Activated CD4-positive, alpha-beta T cell treated with anti-CD3 and anti-CD28 coated beads, Interleukin-2, amount 50 U/mL, for 1 hour (primary cell): Measurements from ENCODE around the gene KCNJ1.

Source experiments
- DNase-seq: peaks from one replicate; pipeline ENCODE4 v3.0.0-alpha.2; 2020

Gene KCNJ1

DNA sequence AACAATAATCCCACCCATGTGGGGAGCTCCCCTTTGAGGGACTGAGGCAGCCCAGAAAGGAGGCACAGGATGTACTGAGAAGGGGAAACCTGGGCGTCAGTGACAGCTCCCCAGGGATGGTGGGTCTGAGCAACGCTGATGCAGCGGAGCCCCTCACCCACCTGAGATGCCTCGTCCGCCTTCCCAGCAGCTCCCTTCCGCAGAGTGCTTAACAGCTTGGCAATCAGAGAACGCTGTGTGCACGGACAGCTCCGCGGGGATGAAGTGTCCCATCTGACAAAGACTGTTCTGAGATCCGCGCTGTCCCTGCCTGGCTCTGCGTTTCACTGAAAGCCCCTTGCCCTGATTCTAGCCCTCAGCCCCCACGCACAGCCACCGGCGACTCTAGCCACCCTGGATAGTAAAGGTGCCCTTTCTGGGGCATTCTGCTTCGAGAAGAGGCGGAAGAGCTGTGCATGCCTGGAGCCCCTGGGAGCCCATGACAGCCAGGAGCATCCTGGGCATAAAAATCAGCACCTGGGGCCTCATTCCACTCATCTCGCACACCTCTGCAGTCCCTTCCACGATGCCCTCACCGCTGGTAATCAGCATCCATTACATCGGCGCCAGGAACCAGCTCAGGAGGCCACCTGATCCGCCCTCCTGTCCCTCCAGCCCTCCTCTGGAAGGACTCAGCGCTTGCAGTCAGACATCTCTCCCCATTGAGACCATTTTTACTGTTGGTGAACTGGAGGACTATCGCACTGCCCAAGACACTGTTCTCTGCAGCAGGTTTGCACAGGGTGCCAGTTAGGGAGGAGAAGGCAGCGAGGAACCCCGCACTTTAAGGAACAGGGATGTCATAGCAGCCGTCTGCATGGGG, 34.8 kb upstream of the KCNJ1 start:
- DNase-seq = no peak

DNA sequence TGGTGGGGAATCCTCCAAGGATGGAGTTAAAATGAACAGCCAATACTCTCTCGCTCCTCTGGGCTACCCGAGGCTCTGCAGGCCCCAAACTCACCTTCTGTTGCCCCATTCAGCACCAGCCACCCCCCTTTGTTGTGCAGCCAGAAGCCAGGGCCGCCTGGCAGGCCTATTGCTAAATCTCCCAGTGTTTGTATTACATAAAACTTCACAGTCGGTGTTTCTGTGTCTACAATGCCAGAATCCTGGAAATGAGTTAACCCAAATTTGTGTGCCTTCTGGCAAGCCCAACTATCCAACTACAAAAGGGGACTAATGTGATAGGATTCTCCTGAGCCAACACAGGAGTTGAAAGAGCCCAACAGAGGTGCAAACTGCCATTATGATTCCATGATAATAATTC, 33.4 kb upstream of the KCNJ1 start:
- DNase-seq = no peak

DNA sequence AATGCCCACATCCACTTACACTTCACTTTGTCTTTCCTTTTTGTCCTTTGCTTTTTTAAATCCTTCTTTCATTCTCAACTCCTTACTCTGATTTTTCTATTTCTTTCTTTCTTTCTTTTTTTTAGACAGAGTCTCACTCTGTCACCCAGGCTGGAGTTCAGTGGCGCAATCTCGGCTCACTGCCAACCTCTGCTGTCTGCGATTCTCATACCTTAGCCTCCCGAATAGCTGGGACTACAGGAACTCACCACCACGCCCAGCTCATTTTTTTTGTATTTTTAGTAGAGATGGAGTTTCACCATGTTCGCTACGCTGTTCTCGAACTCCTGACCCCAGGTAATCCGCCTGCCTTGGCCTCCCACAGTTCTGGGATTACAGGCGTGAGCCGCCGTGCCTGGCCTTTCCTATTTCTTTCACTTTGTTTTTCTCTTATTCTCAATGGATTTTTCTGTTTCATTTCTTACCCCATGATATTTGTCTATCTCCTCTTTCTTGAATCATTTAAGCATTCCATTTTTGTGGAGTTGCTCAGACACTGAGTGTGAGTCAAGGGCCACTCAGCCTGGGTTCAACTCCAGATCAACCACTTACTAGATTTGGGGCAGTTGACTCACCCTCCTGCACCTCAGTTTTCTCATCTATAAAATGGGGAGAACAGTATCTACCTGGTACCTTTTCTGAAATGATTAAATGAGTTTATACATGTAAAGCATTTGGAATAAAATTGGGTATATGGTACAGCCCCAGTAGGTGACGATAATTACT, 31.7 kb upstream of the KCNJ1 start:
- DNase-seq = no peak

DNA sequence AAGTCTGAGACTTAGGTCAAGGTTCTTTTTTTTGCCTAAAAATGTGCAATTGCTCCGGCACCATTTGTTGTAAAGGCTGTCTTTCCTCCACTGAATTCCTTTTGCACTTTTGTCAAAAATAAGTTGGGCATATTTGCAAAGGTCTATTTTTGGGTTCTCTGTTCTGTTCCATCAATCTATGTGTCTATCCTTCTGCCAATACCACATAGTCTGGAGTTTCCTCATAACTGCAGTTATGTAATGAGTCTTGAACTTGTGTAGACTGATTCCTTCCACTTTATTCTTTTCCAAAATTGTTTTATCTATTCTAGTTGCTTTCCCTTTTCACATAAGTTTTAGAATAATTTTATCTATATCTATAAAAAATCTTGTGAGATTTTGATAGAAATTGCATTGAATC, 30.7 kb upstream of the KCNJ1 start:
- no peak for DNase-seq

DNA sequence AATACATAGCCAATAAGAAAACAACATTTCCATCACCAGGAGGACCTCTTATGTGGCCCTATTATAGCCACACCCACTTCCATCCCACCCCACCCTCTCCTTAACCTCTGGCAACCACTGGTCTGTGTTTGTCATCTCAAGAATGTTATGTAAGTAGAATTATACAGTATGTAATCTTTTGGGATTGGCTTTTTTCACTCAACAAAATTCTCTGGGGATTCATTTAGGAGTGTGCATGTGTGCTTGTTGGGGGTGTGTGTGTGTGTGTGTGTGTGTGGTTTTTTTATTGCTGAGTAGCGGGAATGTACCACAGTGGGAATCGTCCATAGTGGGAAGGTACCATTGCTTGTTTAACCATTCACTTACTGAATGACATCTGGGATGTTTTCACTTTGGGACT, 29.3 kb upstream of the KCNJ1 start:
- no peak for DNase-seq

DNA sequence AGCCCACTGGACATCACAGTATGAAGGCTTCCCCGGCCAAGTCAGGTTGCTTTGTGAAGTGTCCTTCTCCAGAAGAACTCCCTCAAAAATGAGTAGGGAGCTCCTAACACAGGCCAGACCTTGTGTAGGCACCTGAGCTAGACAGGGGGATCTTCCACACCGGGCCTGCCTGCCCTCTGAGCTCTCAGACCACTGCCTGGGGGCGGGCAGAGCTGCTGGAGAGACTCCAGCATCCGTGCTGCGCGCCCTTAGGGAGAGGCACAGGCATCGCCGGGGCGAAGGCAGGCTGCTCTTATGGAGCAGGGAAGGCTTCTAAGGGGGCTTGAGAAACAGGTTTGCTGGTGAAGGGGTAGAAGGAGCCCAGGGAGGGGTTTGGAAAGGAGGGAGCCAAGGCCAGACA, 28.4 kb upstream of the KCNJ1 start:
- DNase-seq = no peak

DNA sequence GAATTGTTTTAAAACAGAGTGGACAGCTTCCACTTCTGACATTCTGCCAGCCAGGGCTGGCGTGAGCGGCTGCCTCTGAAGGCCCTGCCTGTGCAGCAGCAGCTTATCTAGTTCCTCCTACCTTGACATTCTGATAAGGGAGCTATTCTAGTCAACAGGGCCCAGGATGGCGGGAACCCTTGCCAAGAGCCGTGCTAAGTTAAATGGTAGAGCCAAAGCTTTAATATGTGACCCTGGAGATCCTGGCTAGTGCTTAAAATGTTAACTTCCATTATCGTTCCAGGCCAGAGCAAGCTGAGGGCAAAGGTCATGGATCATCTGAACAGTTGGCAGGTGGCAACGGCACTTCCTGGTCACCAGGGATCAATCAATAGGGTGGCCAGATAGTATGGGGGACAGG, 27.6 kb upstream of the KCNJ1 start:
- DNase-seq = no peak

DNA sequence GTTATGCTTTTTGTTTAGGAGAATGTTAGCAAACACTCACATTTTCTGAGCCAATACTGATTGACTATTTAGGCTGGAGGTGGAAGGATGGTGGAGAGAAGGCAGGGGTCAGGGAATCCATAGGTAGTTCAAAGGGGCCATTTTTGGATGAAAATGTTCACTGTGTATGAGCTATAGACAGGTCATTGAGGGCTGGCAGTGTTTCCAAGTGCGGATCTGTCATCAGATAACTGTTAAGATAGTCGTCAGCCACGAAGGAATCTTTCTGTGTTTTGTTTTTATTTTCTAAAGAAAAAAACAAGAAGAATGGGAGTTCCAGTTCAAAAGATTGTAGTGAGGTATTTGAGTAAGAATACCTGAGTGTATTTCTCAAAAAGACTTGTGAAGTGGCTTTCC, 27.2 kb upstream of the KCNJ1 start:
- no peak for DNase-seq

DNA sequence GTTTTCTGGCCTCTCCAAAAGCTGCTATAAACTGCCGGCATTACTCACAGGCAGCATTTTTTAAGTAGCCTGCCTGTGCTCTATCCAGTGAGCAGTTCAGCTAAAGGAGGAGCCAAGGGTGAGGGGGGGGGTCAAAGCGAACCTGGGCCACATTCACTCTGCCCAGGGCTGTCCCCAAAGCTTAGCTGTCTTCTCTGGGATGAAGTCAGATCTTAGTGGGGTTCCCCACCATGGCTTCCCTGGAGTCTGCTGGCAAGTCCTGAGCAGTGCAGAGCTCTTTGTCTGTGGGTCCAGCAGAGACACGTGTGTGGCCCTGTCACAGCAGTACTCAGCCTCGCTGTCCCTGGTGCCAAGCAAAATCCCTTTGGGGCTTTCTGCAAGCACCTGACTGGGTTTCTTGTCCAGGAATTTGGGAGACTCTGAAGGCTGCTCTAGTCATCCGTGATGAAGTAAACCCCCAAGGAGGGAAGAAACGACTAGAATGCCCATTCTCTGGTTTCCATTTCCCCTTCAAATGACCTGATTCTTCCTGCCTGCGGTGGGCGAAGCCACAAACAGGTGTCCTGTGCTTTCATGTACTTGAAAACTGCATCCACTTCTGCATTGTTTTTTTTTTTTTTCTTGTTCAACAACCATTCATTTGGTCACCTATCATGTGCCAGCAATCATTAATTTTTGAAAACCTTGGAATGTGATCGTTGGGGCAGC, 26.6 kb upstream of the KCNJ1 start:
- DNase-seq = no peak

DNA sequence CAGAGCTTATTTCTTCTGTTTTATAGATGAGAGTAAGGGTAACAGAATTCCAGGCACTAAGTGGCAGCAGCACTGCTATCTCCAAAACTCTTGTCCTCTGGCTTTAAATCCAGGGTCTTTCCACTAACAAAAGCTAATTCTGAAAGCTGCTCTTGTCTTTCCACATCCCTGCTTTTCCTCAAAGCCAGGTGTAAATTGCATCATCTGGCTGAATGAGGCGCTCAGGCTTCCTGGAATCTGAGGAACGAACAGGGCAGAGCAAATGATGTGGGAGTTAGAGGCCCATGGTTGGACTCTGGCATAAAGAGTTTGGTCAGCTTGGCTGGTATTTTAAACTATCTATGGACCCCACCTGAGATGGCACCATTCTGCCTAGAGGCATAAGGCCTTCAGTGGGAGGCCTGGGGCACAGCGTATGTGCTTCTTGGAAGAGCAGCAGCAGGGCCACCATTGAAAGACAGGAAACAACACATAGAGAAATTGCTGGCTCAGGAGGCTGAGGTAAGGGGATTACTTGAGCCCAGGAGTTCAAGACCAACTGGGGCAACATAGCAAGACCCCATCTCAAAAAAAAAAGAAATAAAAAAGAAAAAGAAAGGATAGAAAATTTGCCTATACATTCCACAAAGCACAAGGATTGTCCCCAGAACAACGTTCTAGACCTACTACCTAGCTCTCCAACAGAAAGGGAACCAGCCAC, 25.9 kb upstream of the KCNJ1 start:
- DNase-seq = no peak

DNA sequence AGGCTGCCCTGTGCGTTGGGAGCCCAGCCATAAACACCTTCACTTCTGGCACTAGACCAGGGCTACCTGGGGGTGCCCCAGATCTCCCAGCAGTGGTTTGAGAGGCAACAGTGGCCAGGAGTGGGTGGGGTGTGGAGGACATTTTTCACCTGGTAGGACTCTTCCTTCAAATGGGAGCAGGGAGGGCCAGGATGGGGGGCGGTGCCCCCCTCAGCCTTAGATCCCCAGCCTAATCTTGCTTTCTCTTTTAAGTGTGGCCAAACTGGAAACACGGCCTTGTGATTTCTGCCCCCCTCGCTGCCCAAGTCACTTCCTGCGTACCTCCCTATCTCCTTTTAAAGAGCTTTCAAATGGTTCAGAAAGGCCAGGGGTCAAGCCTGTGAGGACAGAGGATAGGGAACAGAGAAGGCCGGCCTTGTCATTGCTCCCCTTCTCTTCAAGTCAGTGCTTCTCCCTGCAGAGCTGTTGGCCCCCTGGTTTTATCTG, 24.9 kb upstream of the KCNJ1 start:
- no peak for DNase-seq

DNA sequence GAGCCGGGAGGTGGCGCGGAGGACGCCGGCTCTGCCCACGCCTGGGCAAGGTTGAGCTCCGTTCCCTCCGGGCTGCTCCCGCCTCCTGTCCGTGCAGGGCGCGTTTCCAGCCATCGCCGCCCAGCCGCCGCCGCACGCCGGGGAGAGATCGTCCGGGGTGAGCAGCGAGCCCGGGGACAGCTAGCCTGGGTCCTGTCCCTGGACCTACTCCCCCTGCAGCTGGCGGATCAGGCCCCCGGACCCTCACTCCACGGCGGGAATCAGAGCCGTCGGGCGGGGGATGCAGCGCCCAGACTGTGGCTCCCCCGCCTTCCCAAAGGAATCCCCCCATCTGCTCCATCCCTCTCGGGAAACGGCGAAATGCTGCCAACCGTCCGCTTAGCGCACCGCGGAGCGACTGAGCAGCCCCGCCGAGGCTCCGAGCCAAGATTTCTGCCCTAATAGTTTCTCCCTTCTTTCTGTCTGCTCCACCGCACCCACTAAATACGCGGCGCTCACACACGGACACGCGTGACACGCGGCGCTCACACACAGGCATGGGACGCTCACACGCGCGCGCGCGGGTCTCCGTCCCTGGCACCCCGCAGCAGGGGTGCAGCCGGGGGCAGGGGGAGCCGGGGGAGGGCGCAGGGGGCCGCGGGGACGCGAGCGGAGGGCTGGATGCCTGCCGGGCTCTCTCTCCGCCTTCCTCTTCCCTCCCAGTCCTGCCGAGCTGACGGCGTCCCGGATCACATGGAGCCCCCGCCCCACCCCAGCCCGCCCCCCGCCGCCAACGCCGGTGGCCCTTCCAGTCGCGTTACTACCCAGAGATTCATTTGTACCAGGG, 23.7 kb upstream of the KCNJ1 start, which contains the start of gene KCNJ5:
KCNJ5 (plus strand) TSS at position 814 of the 826 bp plus-strand sequence. CDS start 19,918 bp downstream, outside the sequence.
- DNase-seq = no peak

DNA sequence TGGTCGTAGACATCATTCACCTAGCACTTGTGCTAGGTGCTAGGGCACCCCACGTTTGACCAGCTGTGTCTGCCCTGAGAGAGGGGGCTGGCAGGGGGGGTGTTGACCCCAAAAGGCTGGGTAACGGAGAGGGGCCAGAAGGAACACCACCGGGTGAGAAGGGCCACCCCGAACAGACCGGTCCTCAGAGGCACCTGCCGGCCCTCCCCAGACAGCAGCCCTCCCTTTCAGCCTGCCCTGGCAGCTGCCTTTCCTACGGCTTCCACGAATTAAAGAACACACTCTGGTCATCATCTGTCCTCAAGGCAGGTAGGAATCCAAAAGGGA, 23.1 kb upstream of the KCNJ1 start:
- no peak for DNase-seq

DNA sequence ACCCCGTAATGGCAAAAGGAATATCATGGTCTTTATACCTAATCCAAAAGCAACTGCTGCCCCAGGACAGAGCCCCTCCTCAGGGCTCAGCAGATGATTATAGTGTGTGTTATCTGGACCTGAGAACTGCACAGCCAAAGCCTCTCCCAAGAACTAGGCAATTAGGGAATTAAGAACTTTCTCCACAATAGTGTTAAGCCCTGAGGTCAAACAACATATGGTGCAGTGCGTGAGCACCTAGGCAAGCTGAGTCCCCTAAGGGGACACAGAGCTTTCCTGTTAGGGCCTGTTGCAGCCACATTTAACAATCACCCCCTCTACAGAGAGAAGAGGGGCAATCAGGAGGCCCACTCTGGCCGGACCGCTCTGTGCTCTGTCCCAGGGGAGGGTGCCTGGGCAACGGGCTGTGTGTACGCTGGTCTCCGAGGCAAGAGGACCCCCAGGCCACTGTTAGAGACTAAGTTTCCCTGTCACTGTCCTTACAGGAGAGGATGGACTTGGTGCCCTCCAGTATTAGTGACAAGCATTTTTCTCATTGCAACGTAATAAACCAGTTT, 22.6 kb upstream of the KCNJ1 start:
- DNase-seq = no peak

DNA sequence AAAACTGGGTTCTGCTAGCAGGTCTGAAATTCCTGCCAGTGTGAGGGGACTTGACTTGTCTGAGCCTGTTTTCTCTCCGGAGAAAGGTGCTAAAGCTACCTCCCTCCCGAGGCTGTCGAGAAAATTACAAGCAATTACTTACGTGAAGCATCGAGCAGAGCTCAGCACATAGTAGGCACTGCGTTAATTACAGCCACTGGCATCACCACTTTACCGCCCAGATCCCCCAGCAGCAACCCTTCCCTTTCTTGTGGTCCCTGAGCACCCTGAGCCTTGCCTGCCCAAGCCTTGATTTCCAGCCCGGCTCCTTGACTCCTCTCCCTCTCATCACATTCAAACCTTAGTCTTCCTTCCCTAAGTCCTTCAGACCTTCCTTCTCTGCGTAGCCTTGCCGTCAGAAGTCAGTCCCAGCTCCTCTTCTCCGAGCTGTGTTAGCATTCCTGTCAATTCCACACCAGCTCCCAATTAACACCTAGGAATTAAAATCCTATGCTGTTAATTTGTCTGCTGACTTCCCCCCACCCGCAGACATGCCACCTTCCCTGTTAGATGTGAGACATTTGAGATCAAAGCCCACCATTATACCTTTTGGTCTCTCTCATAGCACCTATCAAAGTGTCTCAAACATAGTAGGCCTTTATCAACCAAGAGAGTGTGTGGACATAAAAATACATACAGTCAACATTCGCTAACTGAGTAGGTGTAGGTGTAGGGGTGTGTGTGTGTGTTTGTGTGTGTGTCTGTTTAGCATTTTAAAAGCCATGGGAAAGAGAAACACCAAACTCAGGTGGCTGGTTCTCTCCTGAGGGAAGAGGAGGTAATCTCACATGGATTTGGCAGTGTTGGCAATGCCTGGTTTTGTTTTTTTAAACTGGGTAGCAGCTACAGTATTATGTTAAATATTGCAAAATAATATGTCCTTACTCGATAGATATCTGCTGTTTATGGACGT, 21.2 kb upstream of the KCNJ1 start:
- no peak for DNase-seq

DNA sequence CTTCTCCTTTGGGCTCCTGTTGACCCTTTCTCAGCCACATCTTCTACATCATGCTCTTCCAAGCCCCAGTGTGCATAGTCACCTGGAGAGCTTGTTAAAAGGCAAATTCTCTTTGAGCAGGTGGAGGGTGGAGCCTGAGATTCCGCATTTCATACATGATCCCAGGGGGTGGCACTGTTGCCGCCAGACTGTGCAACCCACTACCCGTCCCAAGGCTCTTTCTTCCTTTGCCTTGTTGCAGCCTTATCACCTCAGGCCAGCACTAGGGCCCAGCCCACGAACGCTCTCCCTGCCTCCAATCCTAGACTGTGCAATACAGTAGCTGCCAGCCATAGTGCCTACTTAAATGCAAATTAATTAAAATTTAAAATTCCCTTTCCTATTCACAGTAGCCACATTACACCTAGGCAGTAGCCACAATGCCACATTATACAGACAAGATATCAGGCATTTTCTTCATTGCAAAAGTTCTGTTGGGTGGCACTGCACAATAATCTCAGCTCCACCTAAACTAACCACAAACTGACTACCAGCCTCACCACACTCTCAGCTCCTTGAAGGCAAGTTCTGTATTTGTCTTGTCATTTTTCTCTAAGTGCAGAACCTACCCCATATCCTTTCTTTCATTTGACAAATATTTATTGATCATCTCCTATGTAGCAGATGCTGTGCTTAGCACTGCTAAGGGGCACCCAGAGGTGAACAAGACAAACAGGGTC, 19.5 kb upstream of the KCNJ1 start:
- DNase-seq = no peak

DNA sequence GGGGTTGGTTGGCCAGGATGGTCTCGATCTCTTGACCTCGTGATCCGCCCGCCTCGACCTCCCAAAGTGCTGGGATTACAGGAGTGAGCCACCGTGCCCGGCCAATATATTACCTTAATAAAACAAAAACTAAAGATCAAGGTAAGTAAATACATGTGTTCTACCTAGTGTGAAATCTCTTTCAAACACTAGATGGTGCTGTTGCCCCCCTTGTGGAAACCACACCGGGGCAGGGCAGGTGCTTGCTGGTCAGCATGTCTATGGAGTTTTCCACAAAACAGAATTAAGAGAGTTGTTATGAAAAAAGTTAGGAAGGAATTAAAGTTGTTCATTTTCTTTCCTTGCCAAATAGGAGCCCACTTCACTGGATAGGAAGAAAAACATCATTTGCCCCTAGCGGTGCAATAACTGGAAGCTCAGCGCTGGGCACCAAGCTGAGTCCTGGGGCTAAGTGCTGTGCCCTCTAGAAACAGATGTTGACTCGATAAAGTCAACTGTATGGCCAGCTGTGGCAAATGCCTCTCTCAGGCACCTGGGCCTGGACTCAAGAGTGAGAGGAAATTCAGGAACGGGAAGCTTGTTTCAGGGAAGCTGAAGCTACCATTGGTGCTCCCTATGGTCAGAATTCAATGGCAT, 17.7 kb upstream of the KCNJ1 start:
- peak; percentile 49 for DNase-seq

DNA sequence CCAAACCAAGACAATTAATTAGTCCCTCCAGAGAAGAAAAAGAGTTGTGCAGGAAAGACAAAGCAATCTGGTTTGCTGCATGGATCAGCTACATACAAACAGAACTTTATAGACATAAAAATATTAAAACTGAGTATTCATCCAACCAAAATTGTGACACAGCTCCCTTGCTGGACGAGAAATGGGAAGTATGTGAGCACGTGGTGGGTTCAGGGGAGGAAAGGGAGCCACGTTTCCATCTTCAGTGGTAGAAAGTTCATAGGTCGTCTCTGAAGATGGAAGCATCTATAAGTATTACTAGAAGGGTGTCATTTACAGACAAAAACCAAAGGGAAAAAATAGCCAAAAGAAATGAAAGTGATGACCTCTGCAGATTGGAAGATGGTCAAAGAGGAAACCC, 17.0 kb upstream of the KCNJ1 start:
- DNase-seq = no peak

DNA sequence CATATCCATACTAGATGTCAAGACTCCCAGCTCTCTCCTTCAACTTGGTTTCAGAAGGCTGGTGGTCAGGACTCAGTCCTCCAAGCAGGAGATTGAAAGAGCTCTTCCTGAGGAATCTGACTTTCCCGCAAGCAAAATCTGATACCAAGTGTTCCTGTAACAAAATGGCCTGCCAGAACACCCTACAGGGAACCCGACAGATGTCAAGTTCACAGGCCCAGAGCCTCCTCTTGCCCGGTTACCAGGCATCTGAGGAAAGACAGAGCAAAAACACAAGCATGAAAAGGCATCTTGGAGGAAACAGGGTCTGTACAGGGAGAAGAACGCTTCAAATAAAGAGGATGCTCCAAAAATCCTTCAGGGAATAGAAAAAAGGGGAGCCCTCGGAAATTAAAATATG, 15.4 kb upstream of the KCNJ1 start:
- no peak for DNase-seq
